SHP77 (cell line): Measurements from ENCODE around the gene ZNF749.

Source experiments
- DNase-seq, 2 experiments: peaks; one replicate each; lab custom pipeline; 2025; lab: John Stamatoyannopoulos, UW

ZNF749 gene

DNA sequence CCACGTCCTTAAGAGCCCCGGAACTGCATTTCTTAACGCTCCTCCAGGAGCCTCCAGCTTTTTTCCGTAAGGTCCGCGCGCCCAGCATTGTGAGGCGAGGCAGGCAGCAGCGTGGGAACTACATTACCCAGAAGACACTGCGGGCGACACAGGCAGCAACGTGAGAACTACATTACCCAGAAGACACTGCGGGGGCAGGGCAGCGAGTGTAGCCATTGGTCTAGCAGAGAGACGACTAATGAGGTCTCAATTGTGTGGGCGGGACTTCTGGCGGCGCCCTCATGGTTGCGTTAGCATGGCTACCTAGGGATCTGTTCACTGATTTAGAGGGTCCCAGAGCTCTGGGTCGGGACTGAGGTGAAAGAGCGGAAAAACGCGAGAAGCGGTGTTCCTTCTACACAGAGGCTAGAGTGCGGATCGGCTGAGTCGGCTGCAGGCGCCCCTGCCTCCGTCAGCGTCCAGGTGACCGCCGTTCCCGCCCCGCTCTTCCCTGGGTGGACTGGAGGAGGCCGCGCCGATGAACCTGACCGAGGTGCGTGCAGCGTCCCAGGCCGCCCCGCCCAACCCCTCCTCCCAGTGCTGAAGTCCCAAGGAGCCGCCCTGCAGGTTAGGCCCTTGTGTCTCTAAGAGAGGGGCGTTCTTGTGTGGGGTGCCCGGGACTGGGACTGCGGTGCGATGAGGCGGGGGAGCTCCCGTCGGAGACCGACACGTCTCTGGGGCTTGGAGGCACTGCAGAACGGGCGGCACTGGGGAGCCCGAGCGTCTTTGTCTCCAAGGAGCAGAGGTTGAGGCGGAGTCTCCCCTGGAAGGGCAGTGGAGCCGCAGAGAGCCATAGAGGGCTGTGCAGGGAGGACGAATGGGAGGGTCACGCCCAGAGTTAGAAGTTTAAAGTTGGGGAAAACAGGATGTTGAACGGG, at the start of gene ZNF749:
TSS of gene ZNF749 (plus strand) at position 264 of the 917 bp plus-strand sequence. CDS start at position 518, 254 bp downstream.
- peak; percentile 97 to 98 for DNase-seq

DNA sequence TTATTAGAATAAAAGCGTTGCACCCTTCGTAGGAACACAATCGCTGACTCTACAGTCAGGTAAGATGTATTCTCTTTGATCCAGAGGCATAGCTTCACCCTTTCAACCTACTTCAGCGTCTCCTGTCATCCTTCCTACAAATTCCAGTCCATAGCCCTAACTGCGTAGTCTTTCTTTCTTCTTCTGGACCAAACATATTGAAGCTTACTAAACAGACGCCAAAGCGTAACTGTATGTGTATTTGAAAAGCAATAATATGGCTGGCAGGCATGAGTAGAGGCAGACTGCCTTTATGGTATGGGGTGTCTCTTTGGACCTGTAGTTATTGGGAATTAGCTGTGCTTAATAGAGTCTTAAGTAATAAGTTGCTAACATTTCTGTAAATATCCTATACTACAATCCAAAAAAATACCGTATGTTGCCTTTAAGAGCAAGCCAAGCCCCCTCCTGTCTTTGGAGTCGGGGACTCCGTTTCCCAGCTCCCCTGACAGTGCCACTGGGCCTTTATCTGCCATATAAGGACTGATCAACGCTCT, 45.9 kb upstream of the ZNF749 start:
- no peak for DNase-seq

DNA sequence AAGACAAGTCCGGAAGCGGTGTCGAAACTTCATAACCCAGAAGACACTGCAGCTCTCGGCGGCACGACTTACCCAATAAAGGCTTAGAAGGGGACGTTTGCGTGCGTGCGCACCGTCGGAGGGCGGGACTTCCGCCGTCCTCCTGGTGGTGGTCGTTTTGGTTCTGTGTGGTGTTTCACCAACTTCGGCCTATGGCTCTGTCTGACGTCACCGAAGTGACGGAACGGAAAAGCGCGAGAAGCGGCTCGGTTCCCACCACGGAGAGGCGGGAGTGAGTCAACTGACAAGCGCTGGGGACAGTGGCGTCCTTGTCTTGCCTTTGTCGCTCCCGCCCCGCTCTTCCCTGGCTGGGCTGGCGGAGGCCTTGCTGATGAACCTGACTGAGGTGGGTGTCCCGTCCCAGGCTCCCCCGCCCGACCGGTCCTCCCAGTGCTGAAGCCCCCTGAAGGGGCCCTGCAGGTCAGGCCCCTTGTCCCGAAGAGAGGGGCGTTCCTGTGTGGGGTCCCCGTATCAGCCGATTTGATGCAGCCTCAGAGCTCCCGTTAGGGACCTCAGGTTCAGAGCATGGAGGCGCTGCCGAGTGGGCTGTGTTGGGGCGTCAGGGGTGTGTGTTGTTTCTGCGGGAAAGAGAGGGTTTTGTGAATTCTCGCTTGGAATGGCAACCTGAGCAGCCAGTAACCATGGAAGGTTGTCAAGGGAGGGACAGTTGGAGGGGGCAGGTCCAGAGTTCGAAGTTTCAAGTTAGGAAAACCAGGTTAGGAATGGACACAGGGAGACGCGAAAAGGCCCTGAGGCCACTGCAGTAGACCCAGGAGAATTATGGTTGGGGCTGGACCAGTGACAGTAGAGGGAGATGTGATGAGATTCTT, 45.2 kb upstream of the ZNF749 start, which contains the start of gene ZNF548:
TSS of gene ZNF548 (plus strand) at position 125 of the 869 bp plus-strand sequence. CDS start at position 371, 246 bp downstream.
- DNase-seq = peak; percentile 97 to 98

DNA sequence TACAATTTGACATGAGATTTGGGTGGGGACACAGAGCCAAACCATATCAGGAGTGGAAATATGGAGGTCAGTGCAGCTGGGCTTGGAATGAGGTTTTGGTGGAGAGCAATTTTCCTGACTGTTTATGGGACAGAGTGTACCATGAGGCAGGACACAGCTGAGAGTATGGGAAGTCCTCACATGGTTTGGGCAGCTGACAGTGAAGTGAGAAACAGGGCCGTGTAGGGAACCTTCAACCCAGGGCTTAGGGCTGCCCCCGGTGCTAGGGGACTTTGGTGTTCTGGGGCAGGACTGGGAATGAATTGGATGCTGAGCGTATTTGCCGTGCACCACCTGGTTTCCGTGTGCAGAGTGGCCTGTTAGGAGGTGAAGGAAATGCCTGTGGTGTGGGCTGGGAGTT, 39.4 kb upstream of the ZNF749 start:
- DNase-seq = no peak

DNA sequence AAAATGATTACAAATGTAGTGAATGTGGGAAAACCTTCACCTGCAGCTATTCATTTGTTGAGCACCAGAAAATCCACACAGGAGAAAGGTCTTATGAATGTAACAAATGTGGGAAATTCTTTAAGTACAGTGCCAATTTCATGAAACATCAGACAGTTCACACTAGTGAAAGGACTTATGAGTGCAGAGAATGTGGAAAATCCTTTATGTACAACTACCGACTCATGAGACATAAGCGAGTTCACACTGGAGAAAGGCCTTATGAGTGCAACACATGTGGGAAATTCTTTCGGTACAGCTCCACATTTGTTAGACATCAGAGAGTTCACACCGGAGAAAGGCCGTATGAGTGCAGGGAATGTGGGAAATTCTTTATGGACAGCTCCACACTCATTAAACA, 36.3 kb upstream of the ZNF749 start:
- no peak for DNase-seq

DNA sequence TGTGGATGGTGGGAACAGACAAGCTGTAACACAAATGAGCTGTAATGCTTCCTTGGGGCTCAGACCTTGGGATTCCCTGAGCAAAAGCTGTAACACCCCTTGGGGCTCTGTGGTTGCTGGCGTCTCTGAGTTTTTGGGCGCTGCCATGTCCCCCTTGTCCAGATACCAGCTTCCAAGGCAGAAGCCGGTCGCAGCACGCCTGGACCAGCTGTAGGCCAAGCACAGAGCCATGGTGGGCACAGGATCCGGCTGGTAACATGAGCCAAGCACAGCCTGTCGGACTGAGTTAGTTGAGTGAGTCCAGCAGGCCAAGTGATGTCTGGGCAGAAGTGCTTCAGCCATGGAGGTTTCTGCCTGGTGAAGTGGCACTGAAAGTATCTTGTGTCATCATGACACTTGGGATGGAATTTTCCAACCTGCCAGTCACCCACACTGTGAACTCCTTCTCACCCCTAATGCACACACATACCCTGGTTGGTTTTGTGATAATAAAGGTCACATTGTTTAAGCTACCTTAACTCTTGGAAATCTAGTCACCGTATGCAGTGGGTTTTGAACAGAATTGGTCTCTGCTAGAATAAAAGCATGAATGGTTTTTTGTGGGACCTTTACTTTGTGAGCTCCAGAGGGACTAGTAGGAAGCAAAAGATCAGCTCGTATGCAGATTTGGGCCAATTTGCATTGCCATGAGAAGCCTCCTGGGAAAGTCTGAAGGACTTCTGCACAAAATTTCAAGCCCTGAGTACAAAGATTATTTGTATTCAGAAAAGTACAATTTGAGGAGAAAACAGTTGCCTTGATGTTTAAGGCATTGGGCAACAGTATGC, 31.2 kb upstream of the ZNF749 start:
- DNase-seq = no peak

- peak in 1 of 2 experiments; percentile 1 for DNase-seq
These were observed 28.5 kb upstream of the ZNF749 start for GRCh38 chr19:57406516-57407123.

DNA sequence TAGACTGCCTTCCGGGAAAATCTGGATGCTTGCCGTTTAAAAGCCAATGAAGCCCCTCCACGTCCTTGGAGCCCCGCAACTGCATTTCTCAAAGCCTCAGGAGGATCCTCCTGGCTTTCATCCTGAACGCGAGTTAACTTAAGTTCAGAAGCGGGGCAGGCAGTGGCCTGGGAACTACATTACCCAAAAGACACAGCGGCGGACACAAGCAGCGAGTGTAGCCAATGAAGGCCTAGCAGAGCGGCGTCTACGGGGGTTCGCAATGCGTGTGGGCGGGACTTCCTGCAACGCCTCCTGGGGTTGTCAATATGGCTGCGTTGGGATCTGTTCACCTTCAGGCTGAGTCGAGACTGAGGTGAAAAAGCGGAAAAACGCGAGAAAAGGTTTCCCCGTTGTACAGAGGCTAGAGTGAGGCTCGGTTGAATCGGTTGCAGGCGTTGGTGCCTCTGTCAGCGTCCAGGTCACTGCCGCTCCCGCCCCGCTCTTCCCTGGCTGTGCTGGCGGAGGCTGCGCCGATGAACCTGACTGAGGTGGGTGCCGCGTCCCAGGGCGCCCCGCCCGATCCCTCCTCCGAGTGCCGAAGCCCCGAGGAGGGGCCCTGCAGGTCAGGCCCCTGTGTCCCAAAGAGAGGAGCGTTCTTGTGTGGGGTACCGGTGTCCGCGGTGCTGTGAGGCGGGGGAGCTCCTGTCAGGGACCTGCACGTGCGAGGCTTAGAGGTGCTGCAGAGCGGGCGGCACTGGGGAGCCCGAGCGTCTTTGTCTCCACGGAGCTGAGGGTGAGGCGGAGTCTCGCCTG, 24.1 kb upstream of the ZNF749 start, which contains the start of gene ZNF17:
TSS of gene ZNF17 (plus strand) at position 285 of the 795 bp plus-strand sequence. CDS start 2,455 bp downstream, outside the sequence.
- DNase-seq = peak; percentile 90 to 95

DNA sequence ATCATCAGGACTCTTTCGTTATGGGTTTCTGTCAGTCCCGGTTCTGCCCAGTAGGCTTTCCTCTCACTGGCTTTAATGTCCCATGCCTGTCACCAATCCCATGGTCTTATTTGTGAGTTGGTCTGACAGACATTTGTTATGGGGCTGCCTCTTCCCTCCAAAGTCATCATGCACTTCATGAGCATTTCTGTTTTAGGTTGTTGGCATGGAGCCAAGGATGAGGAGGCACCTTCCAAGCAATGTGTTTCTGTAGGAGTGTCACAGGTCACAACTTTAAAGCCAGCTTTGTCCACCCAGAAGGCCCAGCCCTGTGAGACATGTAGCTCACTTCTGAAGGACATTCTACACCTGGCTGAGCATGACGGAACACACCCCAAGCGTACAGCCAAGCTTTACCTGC, 15.7 kb upstream of the ZNF749 start:
- DNase-seq = no peak

DNA sequence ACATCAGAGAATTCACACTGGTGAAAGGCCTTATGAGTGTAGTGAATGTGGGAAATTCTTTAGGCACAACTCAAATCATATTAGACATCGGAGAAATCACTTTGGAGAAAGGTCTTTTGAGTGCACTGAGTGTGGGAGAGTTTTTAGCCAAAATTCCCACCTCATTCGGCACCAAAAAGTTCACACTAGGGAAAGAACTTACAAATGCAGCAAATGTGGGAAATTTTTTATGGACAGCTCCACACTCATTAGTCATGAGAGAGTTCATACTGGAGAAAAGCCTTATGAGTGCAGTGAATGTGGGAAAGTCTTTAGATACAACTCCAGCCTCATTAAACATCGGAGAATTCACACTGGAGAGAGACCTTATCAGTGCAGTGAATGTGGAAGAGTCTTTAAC, 14.1 kb upstream of the ZNF749 start:
- DNase-seq = no peak

- no peak for DNase-seq
These were observed 601 bp upstream of the ZNF749 start for GRCh38 chr19:57434386-57435061.

DNA sequence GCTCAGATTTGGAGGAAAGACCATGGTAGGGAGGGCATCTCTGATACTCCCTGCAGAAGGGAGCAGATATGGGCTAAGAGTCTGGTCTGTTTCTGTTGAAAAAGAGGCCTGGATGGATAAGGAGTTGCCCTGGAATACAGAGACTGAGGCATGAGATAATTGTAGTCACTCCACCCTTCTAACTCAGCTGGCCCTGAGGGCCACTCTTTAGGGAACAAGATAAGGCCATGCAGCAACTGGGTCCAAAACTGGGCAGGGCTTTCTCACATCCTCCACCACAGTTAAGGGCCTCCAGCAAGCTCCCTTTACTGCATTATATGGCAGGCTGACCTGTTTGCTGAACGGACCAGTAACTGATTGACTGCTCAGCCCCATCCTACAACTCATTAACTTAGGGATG, 1.3 kb downstream of the ZNF749 start:
- DNase-seq = no peak

DNA sequence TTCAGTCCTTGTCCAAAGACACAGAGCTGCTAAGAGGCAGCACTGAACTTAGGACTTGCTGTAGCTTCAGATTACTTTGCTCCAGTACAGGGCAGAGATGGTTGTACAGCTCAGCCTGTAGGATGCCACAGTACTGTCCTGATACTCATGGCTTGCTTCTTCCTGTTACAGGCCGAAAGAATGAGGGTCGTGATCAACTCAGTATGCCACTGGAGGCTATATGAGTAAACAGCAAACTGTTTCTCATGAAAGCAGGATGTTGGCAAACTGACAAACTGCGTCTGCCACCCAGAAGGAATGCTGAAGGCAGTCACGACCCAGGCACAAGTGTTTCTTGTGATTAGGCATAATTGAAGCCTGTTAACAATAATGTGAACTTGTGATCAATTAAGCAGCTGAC, 2.8 kb downstream of the ZNF749 start:
- DNase-seq = no peak

GRCh38 chr19:57438925-57439324, 3.8 kb downstream of the ZNF749 start:
- DNase-seq = no peak

DNA sequence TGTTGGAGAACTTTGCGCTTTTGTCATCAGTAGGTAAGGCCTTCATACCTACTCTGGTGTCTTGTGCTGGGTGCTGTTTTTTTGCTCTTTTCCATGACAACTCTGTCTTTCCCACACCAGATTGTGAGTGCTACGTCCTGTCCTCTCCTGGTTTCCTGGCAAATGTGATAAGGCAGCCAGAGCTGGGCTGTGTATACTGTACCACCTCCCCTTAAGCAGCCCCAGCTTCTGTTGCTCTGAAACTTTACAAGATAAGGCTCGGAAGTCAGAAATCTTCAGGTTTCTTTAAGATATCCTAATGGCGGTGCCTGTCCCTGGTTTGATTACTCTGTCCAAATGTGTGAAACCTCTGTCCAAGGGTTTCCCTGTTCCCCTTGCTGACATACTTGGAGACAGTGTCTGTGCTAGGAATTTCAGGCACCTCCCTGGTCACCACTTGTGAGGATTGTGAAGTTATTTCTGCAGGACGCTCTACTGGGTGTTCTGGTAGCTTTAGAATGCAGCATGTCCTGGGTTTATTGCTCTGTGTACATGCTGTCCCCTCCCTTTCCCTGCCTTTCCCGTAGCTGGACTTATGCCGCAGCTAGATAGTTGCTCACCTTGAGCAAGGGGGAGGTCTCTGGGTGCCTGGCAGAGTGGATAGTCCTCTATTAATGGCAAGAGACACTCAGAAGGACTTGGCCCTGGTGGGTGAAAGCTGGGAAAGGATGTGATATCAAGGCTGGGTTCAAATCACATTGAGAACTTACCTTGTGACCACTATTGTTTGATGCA, 7.0 kb downstream of the ZNF749 start:
- DNase-seq = no peak

DNA sequence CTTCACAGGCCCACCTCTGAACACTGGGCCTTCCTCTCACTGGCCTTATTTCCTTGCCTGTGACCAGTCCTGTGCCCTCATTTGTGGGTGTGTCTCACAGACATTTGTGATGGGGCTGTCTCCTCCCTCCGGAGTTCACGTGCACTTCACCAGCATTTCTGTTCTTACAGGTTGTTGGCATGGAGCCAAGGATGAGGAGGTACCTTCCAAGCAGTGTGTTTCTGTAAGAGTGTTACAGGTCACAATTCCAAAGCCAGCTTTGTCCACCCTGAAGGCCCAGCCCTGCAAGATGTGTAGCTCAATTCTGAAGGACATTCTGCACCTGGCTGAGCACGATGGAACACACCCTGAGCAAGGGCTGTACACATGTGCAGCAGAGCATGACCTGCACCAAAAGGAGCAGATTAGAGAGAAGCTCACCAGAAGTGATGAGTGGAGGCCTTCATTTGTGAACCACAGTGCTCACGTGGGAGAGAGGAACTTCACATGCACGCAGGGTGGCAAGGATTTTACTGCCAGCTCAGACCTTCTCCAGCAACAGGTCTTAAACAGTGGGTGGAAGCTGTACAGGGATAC, 8.1 kb downstream of the ZNF749 start:
- no peak for DNase-seq

GRCh38 chr19:57452307-57452706, 17.2 kb downstream of the ZNF749 start:
- DNase-seq = no peak

DNA sequence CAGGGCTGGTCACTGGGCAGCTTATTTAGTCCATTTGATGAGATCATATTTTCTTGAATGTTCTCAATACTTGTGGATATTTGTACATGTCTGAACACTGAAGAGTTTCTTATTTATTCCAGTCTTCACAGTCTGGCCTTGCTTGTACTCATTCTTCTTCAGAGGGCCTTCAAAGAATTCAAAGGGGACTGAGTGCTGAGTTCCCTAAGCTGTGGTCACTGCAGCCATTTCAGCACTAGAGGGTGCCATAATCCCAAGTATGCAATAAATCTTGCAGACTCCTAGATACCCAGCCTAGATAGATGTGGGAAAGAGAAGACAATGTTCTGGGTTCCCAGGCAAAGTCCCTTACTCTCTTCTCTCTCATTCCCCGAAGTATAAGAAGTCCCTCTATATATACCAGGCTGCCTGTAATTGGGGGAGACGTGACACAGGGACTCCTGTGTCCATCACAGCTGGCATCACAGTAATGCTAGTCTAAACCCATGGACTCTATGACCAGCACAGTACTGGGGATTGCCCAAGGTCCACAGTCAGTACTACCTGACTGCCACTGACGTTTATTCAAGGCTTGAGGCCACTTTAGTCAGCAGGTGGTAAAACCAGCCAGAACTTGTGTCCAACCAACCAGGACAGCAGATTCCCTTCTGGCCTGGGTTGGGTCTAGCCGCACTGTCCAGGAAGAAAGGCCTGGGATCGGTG, 30.7 kb downstream of the ZNF749 start:
- peak; percentile 5 to 16 for DNase-seq
